T-helper 2 cell treated with Interferon-gamma antibody and Interleukin-4, amounts not matched to agents 100 ng/mL and 5 ng/mL, for 36 hours (primary cell): ENCODE data around the gene GOSR1. TPM values are rescaled to one million over a fixed set of nuclear protein-coding genes. Genes with fewer than 3 reads are reported as not detected.
"Not testable (repeated sequence)": the region's sequence is repeated elsewhere in the genome, so short reads cannot be mapped to it uniquely, and the experiment has no call there.

ENCODE experiments used
- intact Hi-C: fragments of 100-400 bp; cut with micrococcal nuclease; formaldehyde crosslinking; loops from one replicate; pipeline ENCODE4 v1.15.1; 2023
- total RNA-seq: library from RNA; stranded (reverse); gene quantifications from 2 replicates; pipeline ENCODE4 v1.2.3, GENCODE V29; 2022

GOSR1 gene
- total RNA-seq, 1 donor from 2014 or later = 46.9 TPM

DNA sequence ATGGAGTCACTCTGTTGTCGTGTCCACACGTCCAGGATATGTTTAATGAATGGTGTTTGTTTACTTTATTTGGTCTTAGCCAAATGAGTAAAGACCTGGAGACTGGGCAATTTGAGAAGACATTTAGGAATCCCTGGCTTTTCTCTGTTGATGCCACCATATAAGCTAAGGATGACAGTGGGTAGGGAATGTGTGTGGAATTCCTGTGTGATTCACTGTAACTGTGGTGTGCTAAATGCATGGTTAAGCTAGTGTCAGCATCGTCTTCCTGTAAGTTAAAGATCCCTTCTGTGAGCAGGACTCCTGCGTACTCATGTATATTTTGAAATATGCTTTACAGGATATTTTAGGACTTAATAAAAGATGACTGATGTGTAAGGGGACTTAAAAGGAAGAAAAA lies 26.4 kb downstream of the GOSR1 start:
- intact Hi-C loops = no loop called here

DNA sequence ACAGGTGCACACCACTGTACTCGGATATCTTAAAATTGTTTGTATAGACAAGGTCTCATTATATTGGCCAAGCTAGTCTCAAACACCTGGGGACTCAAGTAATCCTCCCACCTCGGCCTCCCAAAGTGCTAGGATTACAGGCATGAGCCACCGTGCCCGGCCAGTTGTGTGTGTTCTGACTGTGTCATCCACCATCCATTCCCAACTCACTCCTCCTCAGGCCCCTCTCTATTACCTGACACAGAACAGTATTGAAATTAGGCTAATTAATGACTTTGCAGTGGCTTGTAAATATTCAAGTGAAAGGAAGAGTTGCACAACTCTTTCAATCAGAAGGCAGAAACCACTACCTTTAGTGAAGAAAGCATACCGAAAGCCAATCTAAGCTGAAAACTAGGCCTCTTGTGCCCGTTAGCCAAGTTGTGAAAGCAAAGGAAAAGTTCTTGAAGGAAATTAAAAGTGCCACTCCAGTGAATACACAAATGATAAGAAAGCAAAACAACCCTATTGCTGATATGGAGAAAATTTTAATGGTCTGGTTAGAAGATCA lies 28.7 kb downstream of the GOSR1 start:
- intact Hi-C loops = no loop called here

DNA sequence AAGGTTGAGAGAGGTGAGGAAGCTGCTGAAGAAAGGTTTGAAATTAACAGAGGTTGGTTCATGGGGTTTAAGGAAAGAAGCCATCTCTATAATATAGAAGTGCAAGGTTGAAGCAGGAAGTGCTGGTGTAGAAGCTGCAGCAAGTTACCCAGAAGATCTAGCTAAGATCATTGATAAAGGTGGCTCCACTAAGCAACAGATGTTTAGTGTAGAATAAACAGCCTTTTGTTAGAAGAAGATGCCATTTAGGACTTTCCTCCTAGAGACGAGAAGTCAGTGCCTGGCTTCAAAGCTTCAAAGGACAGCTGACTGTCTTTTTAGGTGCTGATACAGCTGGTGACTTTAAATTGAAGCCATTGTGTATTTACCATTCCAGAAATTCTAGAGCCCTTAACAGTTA lies 29.3 kb downstream of the GOSR1 start:
- intact Hi-C loops = no loop called here

DNA sequence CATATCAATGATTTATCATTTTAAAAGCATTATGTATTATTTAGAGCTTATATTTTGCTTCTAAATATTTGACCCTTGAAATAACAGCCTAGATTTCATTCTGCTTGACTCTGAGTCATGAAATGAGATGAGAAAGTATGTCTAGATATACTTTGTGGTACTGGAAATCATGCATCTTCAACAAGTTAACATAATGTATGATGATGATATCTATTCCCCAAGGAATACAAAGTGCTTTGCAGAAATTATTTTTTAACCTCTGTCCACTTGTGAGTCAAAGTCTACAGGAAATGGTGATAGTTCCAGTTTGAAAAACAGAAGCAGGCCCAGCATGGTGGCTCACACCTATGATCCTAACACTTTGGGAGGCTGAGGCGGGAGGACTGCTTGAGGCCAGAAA lies 36.1 kb downstream of the GOSR1 start:
- intact Hi-C loops = no loop called here

DNA sequence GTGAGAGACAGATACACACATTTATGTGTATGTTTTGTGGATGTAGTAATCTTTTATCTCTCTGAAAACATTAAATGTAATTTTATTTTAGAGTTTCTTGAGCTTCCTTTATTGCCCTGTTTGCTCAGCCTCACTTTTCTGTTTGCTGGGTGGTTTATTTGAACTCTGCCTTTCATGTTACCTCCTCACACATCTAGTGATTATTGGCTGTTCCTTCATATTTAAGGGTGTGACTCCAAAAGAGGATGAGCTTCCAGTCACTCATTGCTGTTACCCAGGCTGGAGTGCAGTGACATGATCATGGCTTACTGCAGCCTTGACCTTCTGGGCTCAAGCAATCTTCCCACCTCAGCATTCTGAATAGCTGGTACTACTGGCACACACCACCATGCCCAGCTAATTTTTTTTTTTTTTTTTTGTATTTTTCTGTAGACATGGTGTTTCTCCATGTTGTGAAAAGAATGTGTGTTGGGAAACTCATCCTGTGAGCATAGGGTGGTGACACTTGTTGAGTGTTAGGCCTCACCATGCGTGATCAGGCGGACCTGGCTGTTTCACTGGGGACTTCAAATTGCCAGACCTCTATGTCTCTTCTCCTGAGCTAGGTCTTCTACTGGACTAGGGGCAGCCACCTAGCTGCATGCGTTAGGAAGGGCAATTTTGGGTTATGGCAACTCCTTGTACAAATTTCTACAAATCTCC lies 37.8 kb downstream of the GOSR1 start:
- intact Hi-C loops = no loop called here

DNA sequence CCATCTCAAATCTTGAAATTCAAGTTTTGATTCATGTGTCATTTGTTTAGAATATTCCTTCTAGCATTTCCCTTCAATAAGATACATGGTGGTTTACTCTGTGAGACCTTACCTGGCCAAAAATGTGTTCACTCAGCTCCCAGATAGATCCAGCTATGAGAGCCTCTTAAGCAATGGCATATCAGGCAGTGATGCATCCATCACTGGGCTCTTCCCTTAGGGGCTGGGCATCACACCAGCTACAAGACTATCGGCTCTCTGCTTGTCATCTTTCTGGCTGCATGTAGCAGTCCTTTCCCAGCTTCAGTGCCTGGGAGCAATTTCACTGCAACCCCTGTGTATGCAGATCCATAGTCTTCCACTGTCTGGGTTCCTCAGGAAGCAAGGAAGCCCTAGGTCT lies 40.6 kb downstream of the GOSR1 start:
- intact Hi-C loops = no loop called here

DNA sequence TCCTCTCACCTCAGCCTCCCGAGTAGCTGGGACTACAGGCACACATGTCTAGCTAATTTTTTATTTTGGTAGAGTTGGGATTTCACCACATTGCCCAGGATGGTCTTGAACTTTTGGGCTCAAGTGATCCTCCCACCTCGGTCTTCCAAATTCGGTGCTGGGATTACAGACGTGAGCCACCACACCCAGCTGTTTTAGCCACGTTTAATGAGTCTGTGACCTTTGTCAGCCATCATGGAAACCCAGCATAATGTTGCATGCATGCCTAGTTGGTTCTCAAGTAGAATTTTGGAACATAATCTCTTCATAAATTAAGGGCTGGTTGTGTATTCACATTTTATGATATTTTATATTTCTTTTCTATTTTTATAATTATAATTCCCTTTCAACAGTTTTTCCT lies 42.0 kb downstream of the GOSR1 start:
- intact Hi-C loops = no loop called here

DNA sequence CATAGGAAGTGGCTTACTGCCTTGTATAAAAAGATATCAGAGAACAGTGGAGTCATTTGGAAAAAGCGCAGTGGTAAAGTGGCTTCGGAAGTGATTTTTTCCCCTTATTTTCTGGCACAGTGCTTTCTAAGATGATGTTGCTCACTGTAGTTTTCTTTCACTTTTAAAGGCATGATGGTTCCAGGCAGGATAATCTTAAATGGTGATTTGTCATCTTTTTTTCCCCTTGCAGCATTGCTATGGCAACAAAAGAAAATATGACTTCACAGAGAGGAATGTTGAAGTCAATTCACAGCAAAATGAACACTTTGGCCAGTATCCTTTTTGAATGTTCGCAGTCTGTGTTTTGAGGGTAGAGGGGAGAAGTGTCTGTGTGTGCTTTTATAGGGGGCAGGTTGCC lies 42.5 kb downstream of the GOSR1 start:
- intact Hi-C loops = no loop called here

DNA sequence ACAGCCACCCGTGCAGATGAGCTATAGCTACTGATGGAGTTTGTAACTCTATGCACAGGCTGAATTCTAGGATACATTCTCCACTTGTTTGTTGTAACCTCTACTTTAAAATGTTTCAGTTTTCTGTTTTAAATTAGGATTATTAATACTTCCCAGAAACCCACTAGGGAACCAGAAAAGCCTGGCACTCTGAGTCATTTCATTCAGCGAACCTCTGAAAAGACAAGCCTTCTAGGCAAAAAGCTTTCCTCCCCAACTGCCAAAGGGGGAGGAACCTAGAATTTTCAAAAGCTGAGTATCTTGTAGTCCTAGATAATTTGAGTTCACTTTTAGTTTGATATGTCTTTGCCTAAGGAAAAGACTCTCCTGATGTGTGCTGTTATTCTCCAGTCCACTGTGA lies 43.2 kb downstream of the GOSR1 start:
- intact Hi-C loops = no loop called here

DNA sequence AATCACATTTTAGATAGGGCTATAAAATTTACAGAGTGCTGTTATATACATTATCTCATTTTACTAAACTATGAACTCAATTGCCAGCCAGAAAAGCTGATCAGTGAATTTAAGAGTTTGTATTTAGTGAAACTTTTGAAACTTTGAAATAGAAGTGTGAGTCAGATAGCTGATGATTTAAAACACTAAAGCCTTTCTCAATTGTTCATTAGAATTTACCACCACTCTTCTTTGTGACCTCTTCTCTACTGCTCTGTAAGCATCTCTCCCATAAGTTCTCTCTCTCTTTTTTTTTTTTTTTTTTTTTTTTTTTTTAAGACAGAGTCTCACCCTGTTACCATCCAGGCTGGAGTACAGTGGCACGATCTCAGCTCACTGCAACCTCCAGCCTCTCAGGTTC lies 43.7 kb downstream of the GOSR1 start:
- intact Hi-C loops = no loop called here

DNA sequence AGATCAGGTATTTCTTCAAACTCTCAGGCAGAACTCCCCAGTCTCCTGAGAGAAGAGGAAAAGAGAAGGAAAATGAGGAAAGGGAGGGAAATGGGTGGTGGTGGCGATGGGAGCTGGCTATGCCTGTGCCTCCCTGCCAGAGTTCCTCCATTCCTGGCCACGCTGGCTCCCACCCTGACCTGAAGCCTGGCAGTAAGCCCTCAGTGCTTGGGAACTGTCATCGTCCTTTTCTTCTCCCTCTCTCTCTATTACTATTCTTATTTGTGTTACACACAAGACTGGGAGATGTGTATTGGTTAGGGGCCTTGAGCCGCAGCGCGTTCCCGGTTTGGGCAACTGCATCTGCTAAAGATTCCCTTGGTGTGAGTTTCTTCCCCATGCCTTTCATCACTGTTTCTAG lies 44.6 kb downstream of the GOSR1 start:
- intact Hi-C loops = no loop called here

DNA sequence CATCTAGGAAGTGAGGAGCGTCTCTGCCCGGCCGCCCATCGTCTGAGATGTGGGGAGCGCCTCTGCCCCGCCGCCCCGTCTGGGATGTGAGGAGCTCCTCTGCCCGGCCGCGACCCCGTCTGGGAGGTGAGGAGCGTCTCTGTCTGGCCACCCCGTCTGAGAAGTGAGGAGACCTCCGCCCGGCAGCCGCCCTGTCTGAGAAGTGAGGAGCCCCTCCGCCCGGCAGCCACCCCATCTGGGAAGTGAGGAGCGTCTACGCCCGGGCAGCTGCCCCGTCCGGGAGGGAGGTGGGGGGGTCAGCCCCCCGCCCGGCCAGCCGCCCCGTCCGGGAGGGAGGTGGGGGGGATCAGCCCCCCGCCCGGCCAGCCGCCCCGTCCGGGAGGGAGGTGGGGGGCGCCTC lies 46.0 kb downstream of the GOSR1 start:
- intact Hi-C loops = not testable (repeated sequence)

DNA sequence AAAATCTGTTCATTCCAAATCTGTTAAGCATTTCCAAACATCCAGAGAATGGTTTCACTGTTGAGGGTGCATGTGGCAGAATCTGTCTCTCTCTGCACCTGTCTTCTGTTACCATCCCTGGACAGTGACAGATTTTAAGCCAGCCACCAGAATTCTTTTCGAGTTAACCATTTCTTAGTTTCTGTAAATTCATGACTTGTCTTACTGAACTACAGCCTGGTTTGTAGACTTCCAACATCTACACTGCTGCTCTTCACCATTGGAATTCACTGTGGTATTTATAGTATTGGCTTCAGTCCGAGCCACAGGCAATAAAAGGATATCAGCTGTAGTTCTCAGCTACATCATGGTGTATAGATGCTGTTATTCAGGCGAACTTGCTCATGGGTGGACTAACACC lies 47.6 kb downstream of the GOSR1 start:
- intact Hi-C loops = no loop called here

DNA sequence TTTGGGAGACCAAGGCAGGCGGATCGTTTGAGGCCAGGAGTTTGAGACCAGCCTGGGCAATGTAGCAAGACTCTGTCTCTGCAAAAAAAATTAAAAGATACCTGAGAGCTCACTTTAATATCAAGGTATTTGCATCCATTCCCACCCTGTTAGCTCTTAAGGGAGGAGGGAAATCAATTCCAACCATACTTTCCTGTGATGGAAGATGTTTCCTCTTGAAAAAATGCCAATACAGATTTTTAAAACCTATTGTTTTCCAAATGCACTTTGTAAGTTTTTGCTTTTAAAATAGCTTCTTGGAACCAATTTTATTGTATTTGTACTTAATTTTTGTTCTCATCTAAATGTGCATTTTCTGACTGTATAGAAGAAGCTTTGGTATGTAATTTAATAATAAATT lies 49.2 kb downstream of the GOSR1 start:
- intact Hi-C loops = no loop called here

DNA sequence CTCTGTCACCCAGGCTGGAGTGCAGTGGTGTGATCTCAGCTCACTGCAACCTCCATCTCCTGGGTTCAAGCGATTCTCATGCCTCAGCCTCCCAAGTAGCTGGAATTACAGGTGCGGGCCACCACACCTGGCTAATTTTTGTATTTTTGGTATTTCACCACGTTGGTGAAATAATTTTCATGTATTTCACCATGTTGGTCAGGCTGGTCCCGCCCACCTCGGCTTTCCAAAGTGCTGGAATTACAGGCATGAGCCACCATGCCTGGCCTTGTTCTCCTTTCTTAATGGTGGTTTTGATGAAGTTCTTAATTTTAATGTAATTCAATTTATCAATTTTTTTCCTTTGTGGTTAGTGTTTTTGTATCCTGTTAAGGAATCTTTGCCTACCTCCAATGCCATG lies 51.5 kb downstream of the GOSR1 start:
- intact Hi-C loops = not testable (repeated sequence)

DNA sequence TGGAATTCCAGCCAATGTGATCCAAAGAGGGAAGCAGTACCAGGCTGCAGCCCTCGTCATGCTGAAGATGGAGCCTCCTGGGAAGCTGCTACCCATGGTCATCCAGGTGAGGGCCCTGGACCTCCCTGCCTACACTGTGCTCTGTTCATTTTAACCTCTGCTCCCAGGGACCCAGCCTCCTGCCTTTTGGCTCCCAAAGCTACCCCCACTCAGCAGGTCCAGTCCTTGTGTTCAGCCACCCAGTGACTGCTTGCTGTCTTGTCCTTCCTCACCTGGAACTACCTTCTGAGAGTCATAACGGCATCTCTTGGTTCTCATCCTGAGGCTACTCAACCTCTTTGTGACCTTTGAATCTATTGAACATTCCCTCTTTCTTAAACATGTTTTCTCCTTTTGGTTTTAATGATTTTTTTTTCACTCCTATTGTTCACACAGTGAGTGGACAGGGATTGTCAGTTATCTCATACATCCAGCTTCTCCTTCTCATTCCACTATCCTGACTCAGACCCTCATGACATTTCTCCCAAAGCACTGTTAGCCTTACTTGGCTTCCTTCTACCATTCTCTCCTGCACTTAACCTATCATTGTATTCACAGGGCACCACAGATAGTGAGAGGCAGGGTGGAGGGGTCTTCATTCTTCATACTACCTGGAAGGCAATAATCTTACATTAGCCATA lies 53.3 kb downstream of the GOSR1 start:
- intact Hi-C loops = no loop called here

DNA sequence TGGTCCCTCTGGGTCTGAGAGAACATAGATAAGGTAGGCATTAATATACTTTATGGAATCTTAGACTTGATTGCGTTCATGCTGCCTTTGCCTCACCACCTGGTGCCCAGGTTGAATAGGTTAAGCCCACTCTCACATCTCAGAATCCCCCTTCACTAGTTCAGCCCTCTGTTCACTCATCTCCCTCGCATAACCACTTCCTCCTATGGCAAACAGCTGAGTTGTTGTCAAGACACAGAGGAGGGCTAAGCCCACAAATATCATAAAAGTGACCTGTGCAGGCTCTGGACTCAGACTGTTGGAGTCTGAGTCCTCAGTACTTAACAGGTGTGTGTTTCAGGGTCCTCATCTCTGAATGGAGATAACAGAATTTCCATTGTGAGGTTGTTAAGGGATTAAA lies 55.7 kb downstream of the GOSR1 start:
- intact Hi-C loops = no loop called here

DNA sequence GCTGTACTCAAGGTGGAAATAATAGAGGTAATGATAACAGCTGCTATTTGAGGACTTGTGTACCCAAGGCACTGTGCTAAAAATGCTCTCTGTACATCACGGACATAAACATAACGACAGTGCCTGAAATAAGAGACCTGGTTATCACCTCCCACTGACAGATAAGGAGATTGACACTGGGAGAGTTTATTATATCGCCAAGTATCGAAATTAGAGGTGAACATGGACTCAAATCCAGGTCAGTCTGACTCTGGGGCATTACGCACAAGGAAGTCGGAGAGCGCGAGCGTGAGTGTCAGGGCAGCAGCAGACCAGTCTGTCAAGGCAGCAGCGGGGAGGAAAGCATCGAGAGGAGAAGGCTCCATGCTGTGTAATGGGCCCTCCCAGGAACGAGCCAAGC lies 57.1 kb downstream of the GOSR1 start:
- intact Hi-C loops = no loop called here

DNA sequence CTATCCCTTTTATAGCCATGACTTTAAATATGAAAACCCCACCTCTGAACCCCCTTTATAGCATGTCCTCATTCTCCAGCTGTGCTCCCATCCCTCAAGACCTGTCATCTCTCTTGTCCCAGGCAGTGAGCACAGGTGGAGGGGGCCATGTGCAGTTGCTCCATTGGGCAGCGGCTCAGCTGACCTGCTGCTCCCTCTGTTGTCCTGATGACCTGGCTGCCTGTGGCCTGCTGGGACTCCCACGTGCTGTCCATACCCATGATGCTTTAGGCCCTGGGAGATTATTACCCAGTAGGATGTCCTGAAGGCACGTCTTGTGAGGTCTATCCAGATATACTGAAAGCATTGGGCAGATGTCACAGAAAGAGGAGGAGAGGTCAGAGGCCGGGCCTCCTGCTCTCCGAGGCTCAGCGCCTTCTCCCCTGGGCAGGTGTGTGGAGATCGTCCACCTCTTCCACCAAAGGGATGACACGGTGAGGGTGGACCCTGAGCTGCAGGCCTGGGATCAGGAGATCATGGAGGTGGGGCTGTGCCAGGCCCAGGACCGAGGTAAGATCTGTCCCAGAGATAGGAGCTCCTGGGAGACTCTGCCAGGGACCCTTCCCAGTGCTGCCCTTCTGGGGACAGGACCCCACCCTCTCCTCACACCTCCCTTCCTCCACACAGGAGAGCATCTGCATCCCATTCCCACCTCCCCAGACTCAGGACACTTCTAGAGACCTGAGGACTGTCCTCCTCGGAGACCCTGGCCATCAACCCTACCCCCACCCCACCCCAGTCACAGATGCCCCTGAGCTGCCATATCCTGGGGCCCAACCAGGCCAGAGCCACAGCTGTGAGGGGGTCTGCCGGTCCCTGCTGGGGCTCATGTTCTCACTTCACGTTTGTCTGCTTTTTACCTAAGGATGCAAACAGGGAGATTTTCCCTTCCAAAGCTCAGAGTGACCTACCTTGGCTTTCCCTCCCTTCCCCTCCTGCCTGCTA lies 58.0 kb downstream of the GOSR1 start:
- intact Hi-C loops = no loop called here

DNA sequence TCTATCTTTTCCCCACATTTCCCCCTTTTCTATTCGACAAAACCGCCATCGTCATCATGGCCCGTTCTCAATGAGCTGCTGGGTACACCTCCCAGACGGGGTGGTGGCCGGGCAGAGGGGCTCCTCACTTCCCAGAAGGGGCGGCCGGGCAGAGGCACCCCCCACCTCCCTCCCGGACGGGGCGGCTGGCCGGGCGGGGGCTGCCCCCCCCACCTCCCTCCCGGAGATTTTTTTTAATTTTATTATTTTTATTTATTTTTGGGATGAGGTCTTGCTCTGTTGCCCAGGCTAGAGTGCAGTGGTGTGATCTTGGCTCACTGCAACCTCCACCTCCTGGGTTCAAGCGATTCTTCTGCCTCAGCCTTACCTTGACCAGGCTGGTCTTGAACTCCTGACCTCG lies 59.6 kb downstream of the GOSR1 start:
- intact Hi-C loops = not testable (repeated sequence)

DNA sequence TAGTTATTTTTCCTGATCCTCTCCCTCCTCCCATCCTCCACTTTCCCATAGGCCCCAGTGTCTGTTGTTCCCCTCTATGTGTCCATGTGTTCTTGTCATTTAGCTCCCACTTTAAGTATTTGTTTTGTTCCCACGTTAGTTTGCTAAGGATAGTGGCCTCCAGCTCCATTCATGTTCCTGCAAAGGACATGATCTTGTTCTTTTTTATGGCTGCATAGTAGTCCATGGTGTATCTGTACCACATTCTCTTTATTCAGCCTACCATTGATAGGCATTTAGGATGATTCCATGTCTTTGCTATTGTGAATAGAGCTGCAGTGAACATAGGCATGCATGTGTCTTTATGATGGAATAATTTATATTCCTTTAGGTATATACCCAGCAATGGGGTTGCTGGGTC lies 60.5 kb downstream of the GOSR1 start:
- intact Hi-C loops = not testable (repeated sequence)

DNA sequence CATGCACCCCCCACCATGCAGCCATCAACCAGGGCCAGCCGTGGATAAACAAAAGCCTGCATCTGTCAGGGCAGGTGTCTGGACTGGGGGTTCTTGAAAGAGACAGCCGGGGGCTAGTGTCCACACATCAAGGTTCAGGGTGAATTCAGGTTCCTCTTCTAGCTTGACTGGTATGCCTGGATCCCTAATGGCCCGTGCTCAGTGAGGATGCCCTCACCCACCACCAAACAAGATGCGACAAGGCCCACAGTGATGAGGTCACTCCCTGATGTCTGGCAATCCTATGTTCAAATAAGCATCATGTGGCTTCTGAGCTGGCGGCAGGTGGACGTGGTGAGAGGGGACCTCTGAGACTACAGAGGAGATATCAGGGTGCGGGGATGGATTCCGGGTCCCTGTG lies 64.6 kb downstream of the GOSR1 start:
- intact Hi-C loops = no loop called here
